Measurements from ENCODE around the gene FLRT2. TPM values are rescaled to one million over a fixed set of nuclear protein-coding genes. Genes with fewer than 3 reads are reported as not detected.

FLRT2 gene
- total RNA-seq, 1 donor from 2014 or later, result 168 TPM

GRCh38 chr14:85531141-85531586, 1.2 kb downstream of the FLRT2 start:
- peak overlapping the region; percentile 97 for H3K27ac Mint-ChIP-seq (ENCODE audit: unreplicated experiment)
- no peaks in the 10 kb centered on the region for H3K9me3 Mint-ChIP-seq (ENCODE audit: unreplicated experiment)
- no peak for TF ChIP-seq CTCF (IDR thresholded peaks at IDR 0.05)
- no peaks in the 10 kb centered on the region for H3K27me3 Mint-ChIP-seq (ENCODE audit: unreplicated experiment)
- H3K4me1 Mint-ChIP-seq (ENCODE audit: unreplicated experiment), result peaks cover 37% of the 10 kb centered on the region
- peak overlapping the region; percentile 92 for H3K4me3 Mint-ChIP-seq (ENCODE audit: unreplicated experiment)
- DNase-seq (ENCODE audit: extremely low spot score, unreplicated experiment), result peak; percentile 92
- H3K36me3 Mint-ChIP-seq (ENCODE audit: unreplicated experiment), result no peaks in the 10 kb centered on the region

GRCh38 chr14:85531587-85532373, 1.8 kb downstream of the FLRT2 start:
- DNase-seq (ENCODE audit: extremely low spot score, unreplicated experiment), result peak; percentile 91
- no peaks in the 10 kb centered on the region for H3K27me3 Mint-ChIP-seq (ENCODE audit: unreplicated experiment)
- no peaks in the 10 kb centered on the region for H3K36me3 Mint-ChIP-seq (ENCODE audit: unreplicated experiment)
- peak overlapping the region; percentile 97 for H3K27ac Mint-ChIP-seq (ENCODE audit: unreplicated experiment)
- peak overlapping the region; percentile 92 for H3K4me3 Mint-ChIP-seq (ENCODE audit: unreplicated experiment)
- no peaks in the 10 kb centered on the region for H3K9me3 Mint-ChIP-seq (ENCODE audit: unreplicated experiment)
- H3K4me1 Mint-ChIP-seq (ENCODE audit: unreplicated experiment), result peaks cover 41% of the 10 kb centered on the region
- TF ChIP-seq CTCF (IDR thresholded peaks at IDR 0.05), result peak; percentile 64

GRCh38 chr14:85532374-85533022, 2.6 kb downstream of the FLRT2 start:
- H3K27me3 Mint-ChIP-seq (ENCODE audit: unreplicated experiment), result no peaks in the 10 kb centered on the region
- H3K36me3 Mint-ChIP-seq (ENCODE audit: unreplicated experiment), result no peaks in the 10 kb centered on the region
- DNase-seq (ENCODE audit: extremely low spot score, unreplicated experiment), result no peak
- peak overlapping the region; percentile 97 for H3K27ac Mint-ChIP-seq (ENCODE audit: unreplicated experiment)
- no peaks in the 10 kb centered on the region for H3K9me3 Mint-ChIP-seq (ENCODE audit: unreplicated experiment)
- no peak for TF ChIP-seq CTCF (IDR thresholded peaks at IDR 0.05)
- peaks cover 41% of the 10 kb centered on the region for H3K4me1 Mint-ChIP-seq (ENCODE audit: unreplicated experiment)
- peak overlapping the region; percentile 92 for H3K4me3 Mint-ChIP-seq (ENCODE audit: unreplicated experiment)

GRCh38 chr14:85533023-85533860, 3.3 kb downstream of the FLRT2 start:
- Mint-ChIP-seq H3K27me3 (ENCODE audit: unreplicated experiment) (no peaks in the 10 kb centered on the region), H3K9me3 (ENCODE audit: unreplicated experiment) (no peaks in the 10 kb centered on the region), H3K4me1 (ENCODE audit: unreplicated experiment) (peaks cover 41% of the 10 kb centered on the region), H3K4me3 (ENCODE audit: unreplicated experiment) (peak overlapping the region; percentile 92), H3K36me3 (ENCODE audit: unreplicated experiment) (peaks cover under 1% of the 10 kb centered on the region), H3K27ac (ENCODE audit: unreplicated experiment) (peak overlapping the region; percentile 97)
- DNase-seq (ENCODE audit: extremely low spot score, unreplicated experiment), result peak; percentile 87
- no peak for TF ChIP-seq CTCF (IDR thresholded peaks at IDR 0.05)
